Suprapubic skin (tissue), 4 donors: Measurements from ENCODE around the gene CHST10. TPM values are rescaled to one million over a fixed set of nuclear protein-coding genes. Genes with fewer than 3 reads are reported as not detected.

Experiments
- DNase-seq, 2 donors: peaks; one replicate each; pipeline ENCODE4 v3.0.0-alpha.2; 2019; ENCODE audit warnings: low spot score in 2 of 2
- H3K27ac ChIP-seq: fragments of 200-600 bp; sonication (generic); one replicate; pipeline ENCODE4 v1.5.1; 2019
- H3K27me3 ChIP-seq: fragments of 200-600 bp; sonication (generic); one replicate; pipeline ENCODE4 v1.5.1; 2019
- H3K36me3 ChIP-seq: fragments of 200-600 bp; sonication (generic); one replicate; pipeline ENCODE4 v1.5.1; 2019
- H3K4me1 ChIP-seq: fragments of 200-600 bp; sonication (generic); one replicate; pipeline ENCODE4 v1.5.1; 2019
- H3K4me3 ChIP-seq: fragments of 200-600 bp; sonication (generic); one replicate; pipeline ENCODE4 v1.5.1; 2019; ENCODE audit warnings: mild to moderate bottlenecking
- H3K9me3 ChIP-seq: fragments of 200-600 bp; sonication (generic); one replicate; pipeline ENCODE4 v1.5.1; 2019
- EP300 ChIP-seq: sonication (generic); formaldehyde crosslinking; IDR thresholded peaks from one replicate; pipeline ENCODE4 v1.6.1; 2017; ENCODE audit warnings: antibody characterized with exemption
- POLR2A ChIP-seq, 2 donors: fragments of 450-650 bp; IDR thresholded peaks; one replicate each; pipeline ENCODE4 v1.6.1; 2017; ENCODE audit warnings: antibody characterized with exemption in 2 of 2, mild to moderate bottlenecking in 2 of 2, moderate library complexity in 2 of 2
- POLR2AphosphoS5 ChIP-seq, 3 donors: sonication (generic); formaldehyde crosslinking; IDR thresholded peaks; one replicate each; pipeline ENCODE4 v1.6.1; 2017; ENCODE audit warnings: antibody characterized with exemption in 3 of 3
- WGBS: methylation state at CpG from one replicate; pipeline ENCODE4 v1.1.5; 2018; 5-methylcytosine and 5-hydroxymethylcytosine counted together
- total RNA-seq, 4 donors: library from RNA; depleted of rRNA; stranded (reverse); fragments of >200 nt; gene quantifications; one replicate each; pipeline ENCODE4 v1.1.0, GENCODE V29; 2016
- TF ChIP-seq, protein P1 (sequence below), 2 donors: fragments of 200-600 bp in 1 of 2; fragments of 450-650 bp in 1 of 2; sonication (generic) in 1 of 2; IDR thresholded peaks; one replicate each; pipeline ENCODE4 v1.5.1; 2016 to 2019; ENCODE audit warnings: antibody characterized with exemption in 2 of 2, mild to moderate bottlenecking in 1 of 2, moderate library complexity in 1 of 2

CHST10 gene
- total RNA-seq, 4 donors from 2014 or later: 0.91 to 3.6 (median 2.6) TPM

- DNase-seq: no peak
- Histone ChIP-seq H3K27me3 (no peaks in the 10 kb centered on the region), H3K4me3 (no peak overlapping the region), H3K27ac (no peak overlapping the region), H3K9me3 (no peaks in the 10 kb centered on the region), H3K4me1 (no peaks in the 10 kb centered on the region), H3K36me3 (peaks cover 31% of the 10 kb centered on the region)
- TF ChIP-seq EP300 (no peak), POLR2AphosphoS5 (IDR thresholded peaks at IDR 0.05) (no peak)
- 90% methylated on average over 7 of the region's 7 CpGs for WGBS
Observed at GRCh38 chr2:100401268-100401667, 16.2 kb downstream of the CHST10 start.

DNA sequence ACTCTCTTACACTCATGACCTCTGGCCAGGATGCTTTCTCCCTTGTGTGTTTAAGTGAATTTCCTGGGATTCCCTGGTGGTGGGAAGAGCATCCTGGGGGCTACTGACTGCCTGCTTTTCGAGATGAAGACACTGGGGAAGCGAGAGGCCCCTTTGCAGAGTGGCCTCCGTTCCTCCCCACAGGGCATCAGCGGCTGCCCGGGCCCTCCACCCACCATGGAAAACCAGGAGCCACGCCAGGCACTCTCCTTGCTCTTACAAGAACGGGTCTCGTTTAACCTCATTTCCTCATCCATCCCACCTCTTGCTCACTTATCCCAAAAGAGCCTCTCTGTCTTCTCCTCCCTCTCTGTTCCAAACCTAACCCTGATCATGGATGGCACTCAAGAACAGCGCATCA lies 17.8 kb downstream of the CHST10 start:
- Histone ChIP-seq H3K27me3 (no peaks in the 10 kb centered on the region), H3K27ac (no peak overlapping the region), H3K4me1 (no peaks in the 10 kb centered on the region), H3K9me3 (no peaks in the 10 kb centered on the region), H3K36me3 (peaks cover 20% of the 10 kb centered on the region), H3K4me3 (no peak overlapping the region)
- no peak for TF ChIP-seq POLR2AphosphoS5 (IDR thresholded peaks at IDR 0.05)
- TF ChIP-seq POLR2A (IDR thresholded peaks at IDR 0.05): no peak
- TF ChIP-seq, protein P1, sequence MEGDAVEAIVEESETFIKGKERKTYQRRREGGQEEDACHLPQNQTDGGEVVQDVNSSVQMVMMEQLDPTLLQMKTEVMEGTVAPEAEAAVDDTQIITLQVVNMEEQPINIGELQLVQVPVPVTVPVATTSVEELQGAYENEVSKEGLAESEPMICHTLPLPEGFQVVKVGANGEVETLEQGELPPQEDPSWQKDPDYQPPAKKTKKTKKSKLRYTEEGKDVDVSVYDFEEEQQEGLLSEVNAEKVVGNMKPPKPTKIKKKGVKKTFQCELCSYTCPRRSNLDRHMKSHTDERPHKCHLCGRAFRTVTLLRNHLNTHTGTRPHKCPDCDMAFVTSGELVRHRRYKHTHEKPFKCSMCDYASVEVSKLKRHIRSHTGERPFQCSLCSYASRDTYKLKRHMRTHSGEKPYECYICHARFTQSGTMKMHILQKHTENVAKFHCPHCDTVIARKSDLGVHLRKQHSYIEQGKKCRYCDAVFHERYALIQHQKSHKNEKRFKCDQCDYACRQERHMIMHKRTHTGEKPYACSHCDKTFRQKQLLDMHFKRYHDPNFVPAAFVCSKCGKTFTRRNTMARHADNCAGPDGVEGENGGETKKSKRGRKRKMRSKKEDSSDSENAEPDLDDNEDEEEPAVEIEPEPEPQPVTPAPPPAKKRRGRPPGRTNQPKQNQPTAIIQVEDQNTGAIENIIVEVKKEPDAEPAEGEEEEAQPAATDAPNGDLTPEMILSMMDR (IDR thresholded peaks at IDR 0.05): no peak
- no peak for TF ChIP-seq EP300
- WGBS: 94% methylated on average over 9 of the region's 9 CpGs
- DNase-seq: no peak

DNA sequence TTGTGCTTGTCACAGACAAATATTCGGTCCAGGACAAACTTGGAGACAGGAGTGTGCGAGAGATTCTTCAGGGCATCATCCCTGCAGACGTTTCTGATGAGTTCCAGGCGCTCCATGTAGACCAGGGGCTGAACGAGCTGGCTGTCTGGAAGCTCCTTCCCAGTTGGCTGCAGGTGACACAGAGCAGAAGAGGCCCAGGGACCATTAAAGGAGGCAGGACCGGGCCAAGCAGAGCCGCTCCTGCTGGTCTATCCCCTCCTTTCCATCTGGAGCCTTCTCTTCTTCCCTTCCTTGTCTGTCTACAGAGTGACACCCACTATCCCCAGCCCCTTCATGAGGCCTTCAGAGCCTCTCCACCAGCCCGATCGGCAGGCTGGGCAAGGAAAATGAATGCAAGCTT lies 19.5 kb downstream of the CHST10 start:
- no peak for TF ChIP-seq POLR2AphosphoS5 (IDR thresholded peaks at IDR 0.05)
- TF ChIP-seq, protein P1 (IDR thresholded peaks at IDR 0.05): no peak
- no peak for TF ChIP-seq POLR2A (IDR thresholded peaks at IDR 0.05)
- TF ChIP-seq EP300: no peak
- Histone ChIP-seq H3K4me1 (no peaks in the 10 kb centered on the region), H3K27ac (no peak overlapping the region), H3K36me3 (peaks cover 23% of the 10 kb centered on the region), H3K27me3 (no peaks in the 10 kb centered on the region), H3K4me3 (no peak overlapping the region), H3K9me3 (no peaks in the 10 kb centered on the region)
- no peak for DNase-seq
- WGBS: 87% methylated on average over 9 of the region's 9 CpGs

- H3K9me3 ChIP-seq: no peaks in the 10 kb centered on the region
- no peak overlapping the region for H3K27ac ChIP-seq
- no peak overlapping the region for H3K4me3 ChIP-seq
- no peak for DNase-seq
- H3K4me1 ChIP-seq: no peaks in the 10 kb centered on the region
- H3K36me3 ChIP-seq: peaks cover 22% of the 10 kb centered on the region
- 86% methylated on average over 11 of the region's 12 CpGs for WGBS
- TF ChIP-seq POLR2A (IDR thresholded peaks at IDR 0.05): no peak
- TF ChIP-seq, protein P1 (IDR thresholded peaks at IDR 0.05): no peak
- TF ChIP-seq POLR2AphosphoS5 (IDR thresholded peaks at IDR 0.05): no peak
- TF ChIP-seq EP300: no peak
- H3K27me3 ChIP-seq: no peaks in the 10 kb centered on the region
Observed at GRCh38 chr2:100397118-100397860, 20.2 kb downstream of the CHST10 start.

DNA sequence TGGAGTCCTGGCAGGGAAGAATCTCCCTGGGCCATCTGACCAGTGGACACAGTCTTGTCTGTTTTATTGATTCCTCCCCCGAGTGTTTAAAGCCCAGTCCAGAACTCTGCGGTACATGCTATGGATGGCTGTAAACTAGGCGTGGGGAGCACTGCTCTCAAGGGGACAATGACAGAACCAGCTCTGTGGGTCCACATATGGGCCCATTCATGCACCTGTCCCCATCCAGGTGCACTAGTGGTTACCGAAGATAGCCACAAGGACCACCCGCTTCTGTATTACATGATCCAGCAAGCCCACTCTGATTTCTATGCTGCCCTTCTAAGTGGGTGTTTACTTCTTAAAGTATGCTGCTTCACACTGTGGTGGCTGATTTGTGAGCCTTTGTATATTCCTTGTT lies 21.0 kb downstream of the CHST10 start:
- H3K4me3 ChIP-seq: no peak overlapping the region
- H3K4me1 ChIP-seq: no peaks in the 10 kb centered on the region
- H3K36me3 ChIP-seq: peaks cover 18% of the 10 kb centered on the region
- H3K27me3 ChIP-seq: no peaks in the 10 kb centered on the region
- 85% methylated on average over 5 of the region's 5 CpGs for whole genome bisulfite sequencing
- no peak overlapping the region for H3K27ac ChIP-seq
- TF ChIP-seq, protein P1 (IDR thresholded peaks at IDR 0.05): no peak
- TF ChIP-seq POLR2A (IDR thresholded peaks at IDR 0.05): no peak
- no peak for TF ChIP-seq POLR2AphosphoS5 (IDR thresholded peaks at IDR 0.05)
- TF ChIP-seq EP300: no peak
- DNase-seq: no peak
- H3K9me3 ChIP-seq: no peaks in the 10 kb centered on the region
